Left lung (tissue), 10 donors: ENCODE data around the gene SMAD5. TPM values are rescaled to one million over a fixed set of nuclear protein-coding genes. Genes with fewer than 3 reads are reported as not detected.

Experiments
- ATAC-seq: fragments of 200-7000 bp; cut with Tn5 transposase; one replicate; pipeline ENCODE4 v1.9.1; 2020; ENCODE audit warnings: moderate library complexity
- DNase-seq, 4 donors: peaks; one replicate each; pipeline ENCODE4 v3.0.0-alpha.2; 2013 to 2020
- H3K27ac ChIP-seq, 2 donors: fragments of 200-600 bp; sonication (generic) in 1 of 2; one replicate each; pipeline versions ENCODE4 v1.5.0 to v1.8.0; 2020 to 2021
- H3K27me3 ChIP-seq, 2 donors: fragments of 200-600 bp; sonication (generic) in 1 of 2; one replicate each; pipeline versions ENCODE4 v1.5.0 to v1.8.0; 2020 to 2021
- H3K36me3 ChIP-seq, 2 donors: fragments of 200-600 bp; sonication (generic) in 1 of 2; one replicate each; pipeline versions ENCODE4 v1.5.0 to v1.8.0; 2020 to 2021
- H3K4me1 ChIP-seq, 2 donors: fragments of 200-600 bp; one replicate each; pipeline ENCODE4 v1.8.0; 2021
- H3K4me3 ChIP-seq, 2 donors: fragments of 200-600 bp; sonication (generic) in 1 of 2; one replicate each; pipeline versions ENCODE4 v1.5.0 to v1.8.0; 2020 to 2021; ENCODE audit warnings: mild to moderate bottlenecking in 1 of 2
- H3K9me3 ChIP-seq, 2 donors: fragments of 200-600 bp; sonication (generic) in 1 of 2; one replicate each; pipeline versions ENCODE4 v1.5.0 to v1.8.0; 2020 to 2021
- intact Hi-C, 2 donors: fragments of 100-400 bp; cut with DNase I; formaldehyde crosslinking; loops; one replicate each; pipeline versions ENCODE4 v1.11.2 to v1.14.2; 2022
- polyA plus RNA-seq, 6 donors: library from polyadenylated mRNA; unstranded; fragments of 120-200 nt; gene quantifications; one replicate each; pipeline ENCODE4 v1.2.1, GENCODE V29; 2013; ENCODE audit not compliant: insufficient read length in 6 of 6
- total RNA-seq, 2 donors: library from RNA; stranded (reverse); fragmentation: NEBNext Ultra II Directional; extraction: Animal tissue kit (Norgen Biotek cat#: 25700); gene quantifications; one replicate each; pipeline ENCODE4 v1.2.1, GENCODE V29; 2021
- TF ChIP-seq, protein P1 (sequence below), 2 donors: fragments of 200-600 bp; sonication (generic) in 1 of 2; IDR thresholded peaks; one replicate each; pipeline versions ENCODE4 v1.5.0 to v1.8.0; 2021; ENCODE audit warnings: antibody characterized with exemption in 2 of 2
- donor health status: DM: no; HTN: yes; CAD: no.
- donor health status: DM: no; HTN: no; CAD: no.

SMAD5 gene
- total and polyA plus RNA-seq, 8 donors = 54.7 to 83.5 (median 73.6) TPM

GRCh38 chr5:136104306-136104965, 28.2 kb upstream of the SMAD5 start:
- Histone ChIP-seq H3K27ac (no peak overlapping the region), H3K4me3 (no peak overlapping the region), H3K27me3 (no peaks in the 10 kb centered on the region), H3K36me3 (no peaks in the 10 kb centered on the region), H3K4me1 (no peaks in the 10 kb centered on the region), H3K9me3 (no peaks in the 10 kb centered on the region)
- intact Hi-C loops = no loop called here
- peak; percentile 63 for ATAC-seq
- TF ChIP-seq, protein P1, sequence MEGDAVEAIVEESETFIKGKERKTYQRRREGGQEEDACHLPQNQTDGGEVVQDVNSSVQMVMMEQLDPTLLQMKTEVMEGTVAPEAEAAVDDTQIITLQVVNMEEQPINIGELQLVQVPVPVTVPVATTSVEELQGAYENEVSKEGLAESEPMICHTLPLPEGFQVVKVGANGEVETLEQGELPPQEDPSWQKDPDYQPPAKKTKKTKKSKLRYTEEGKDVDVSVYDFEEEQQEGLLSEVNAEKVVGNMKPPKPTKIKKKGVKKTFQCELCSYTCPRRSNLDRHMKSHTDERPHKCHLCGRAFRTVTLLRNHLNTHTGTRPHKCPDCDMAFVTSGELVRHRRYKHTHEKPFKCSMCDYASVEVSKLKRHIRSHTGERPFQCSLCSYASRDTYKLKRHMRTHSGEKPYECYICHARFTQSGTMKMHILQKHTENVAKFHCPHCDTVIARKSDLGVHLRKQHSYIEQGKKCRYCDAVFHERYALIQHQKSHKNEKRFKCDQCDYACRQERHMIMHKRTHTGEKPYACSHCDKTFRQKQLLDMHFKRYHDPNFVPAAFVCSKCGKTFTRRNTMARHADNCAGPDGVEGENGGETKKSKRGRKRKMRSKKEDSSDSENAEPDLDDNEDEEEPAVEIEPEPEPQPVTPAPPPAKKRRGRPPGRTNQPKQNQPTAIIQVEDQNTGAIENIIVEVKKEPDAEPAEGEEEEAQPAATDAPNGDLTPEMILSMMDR (IDR thresholded peaks at IDR 0.05) = no peak
- DNase-seq = peak in 1 of 4 donors; percentile 30

- Histone ChIP-seq H3K4me1 (no peaks in the 10 kb centered on the region), H3K36me3 (no peaks in the 10 kb centered on the region), H3K27me3 (no peaks in the 10 kb centered on the region), H3K4me3 (no peak overlapping the region), H3K27ac (no peak overlapping the region), H3K9me3 (no peaks in the 10 kb centered on the region)
- ATAC-seq (no peak), DNase-seq (no peak)
- TF ChIP-seq, protein P1 (IDR thresholded peaks at IDR 0.05) = no peak
- intact Hi-C loops = no loop called here
Observed at GRCh38 chr5:136106351-136107031, 26.2 kb upstream of the SMAD5 start.

DNA sequence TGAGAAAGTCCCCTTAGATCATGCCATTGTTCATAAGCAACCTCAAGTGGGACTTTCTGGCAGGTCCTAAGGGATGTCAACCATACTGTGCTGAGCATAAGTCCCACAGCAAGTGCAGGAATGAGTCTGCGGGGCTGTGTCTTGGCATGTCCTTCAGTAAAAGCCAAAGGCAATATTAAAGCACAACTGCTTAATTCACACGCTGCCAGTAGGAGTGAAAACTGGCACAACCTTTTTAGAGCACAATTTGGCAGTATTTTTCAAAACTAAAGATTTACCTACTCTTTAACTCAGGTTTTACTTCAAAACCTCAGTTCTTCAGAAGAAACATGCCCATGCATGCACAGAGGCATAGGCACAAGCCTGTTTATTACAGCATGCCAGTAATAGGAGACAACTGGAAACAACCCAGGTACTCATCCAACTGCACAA, 24.4 kb upstream of the SMAD5 start:
- ATAC-seq (no peak), DNase-seq (no peak)
- Histone ChIP-seq H3K36me3 (no peaks in the 10 kb centered on the region), H3K4me1 (no peaks in the 10 kb centered on the region), H3K9me3 (no peaks in the 10 kb centered on the region), H3K4me3 (no peak overlapping the region), H3K27me3 (no peaks in the 10 kb centered on the region), H3K27ac (no peak overlapping the region)
- TF ChIP-seq, protein P1 (IDR thresholded peaks at IDR 0.05) = no peak
- intact Hi-C loops = no loop called here

- Histone ChIP-seq H3K27ac (no peak overlapping the region), H3K9me3 (no peaks in the 10 kb centered on the region), H3K27me3 (no peaks in the 10 kb centered on the region), H3K4me3 (no peak overlapping the region), H3K36me3 (no peaks in the 10 kb centered on the region), H3K4me1 (no peaks in the 10 kb centered on the region)
- intact Hi-C loops = no loop called here
- TF ChIP-seq, protein P1 (IDR thresholded peaks at IDR 0.05) = no peak
- ATAC-seq (no peak), DNase-seq (no peak)
Observed at GRCh38 chr5:136108766-136109165, 23.9 kb upstream of the SMAD5 start.

GRCh38 chr5:136109453-136110135, 23.1 kb upstream of the SMAD5 start:
- Histone ChIP-seq H3K27me3 (no peaks in the 10 kb centered on the region), H3K4me3 (no peak overlapping the region), H3K36me3 (no peaks in the 10 kb centered on the region), H3K4me1 (no peaks in the 10 kb centered on the region), H3K27ac (no peak overlapping the region), H3K9me3 (no peaks in the 10 kb centered on the region)
- DNase-seq (no peak), ATAC-seq (no peak)
- intact Hi-C loops = no loop called here
- TF ChIP-seq, protein P1 (IDR thresholded peaks at IDR 0.05) = no peak
